Coronary artery (tissue), 2 donors: ENCODE measurements around the gene TRIM44.
"Not testable (repeated sequence)": the region's sequence is repeated elsewhere in the genome, so short reads cannot be mapped to it uniquely, and the experiment has no call there.

ENCODE experiments used
- DNase-seq: peaks from one replicate; pipeline ENCODE4 v3.0.0-alpha.2; 2017; ENCODE audit warnings: low spot score
- H3K27ac ChIP-seq, 2 donors: fragments of 200-600 bp; sonication (generic); one replicate each; pipeline ENCODE4 v1.5.1; 2016 to 2019
- H3K4me3 ChIP-seq: fragments of 200-600 bp; sonication (generic); 2 replicates; pipeline ENCODE4 v1.5.1; 2016; ENCODE audit warnings: mild to moderate bottlenecking, moderate library complexity
- CTCF ChIP-seq: fragments of 200-600 bp; sonication (generic); IDR thresholded peaks from one replicate; pipeline ENCODE4 v1.5.1; 2019; ENCODE audit warnings: antibody characterized with exemption

The TRIM44 gene

GRCh38 chr11:35655856-35656255 is 6.7 kb upstream of the TRIM44 start:
- TF ChIP-seq CTCF: no peak
- no peak overlapping the region for H3K27ac ChIP-seq
- no peak for DNase-seq
- no peak overlapping the region for H3K4me3 ChIP-seq

- Histone ChIP-seq H3K4me3 (no peak overlapping the region), H3K27ac (no peak overlapping the region)
- TF ChIP-seq CTCF: no peak
- DNase-seq: no peak
Observed at GRCh38 chr11:35658020-35658948, 4.3 kb upstream of the TRIM44 start.

GRCh38 chr11:35661534-35661933 is 1.0 kb upstream of the TRIM44 start:
- no peak for DNase-seq
- peak overlapping the region; percentile 85 to 96 for H3K27ac ChIP-seq

GRCh38 chr11:35662061-35662648 is 420 bp upstream of the TRIM44 start:
- peak overlapping the region; percentile 95 for H3K4me3 ChIP-seq
- H3K27ac ChIP-seq: peak overlapping the region; percentile 85 to 96
- DNase-seq: no peak
- no peak for TF ChIP-seq CTCF

More at GRCh38 chr11:35661534-35661933, 1.0 kb upstream of the TRIM44 start:
- no peak for TF ChIP-seq CTCF
- H3K4me3 ChIP-seq: peak overlapping the region; percentile 95

- no peak for DNase-seq
- peak overlapping the region; percentile 95 for H3K4me3 ChIP-seq
- no peak for TF ChIP-seq CTCF
- peak overlapping the region; percentile 85 to 96 for H3K27ac ChIP-seq
Observed at GRCh38 chr11:35663408-35663702, 780 bp downstream of the TRIM44 start.

GRCh38 chr11:35664977-35665441 is 2.4 kb downstream of the TRIM44 start:
- TF ChIP-seq CTCF: no peak
- Histone ChIP-seq H3K27ac (no peak overlapping the region), H3K4me3 (peak overlapping the region; percentile 95)
- DNase-seq: no peak

- no peak for TF ChIP-seq CTCF
- no peak for DNase-seq
- no peak overlapping the region for H3K4me3 ChIP-seq
- no peak overlapping the region for H3K27ac ChIP-seq
Observed at GRCh38 chr11:35667257-35667656, 4.7 kb downstream of the TRIM44 start.

GRCh38 chr11:35668350-35668749 is 5.8 kb downstream of the TRIM44 start:
- H3K27ac ChIP-seq, DNase-seq, H3K4me3 ChIP-seq: not testable (repeated sequence)
